ENCODE results near the gene EXOC7.

- TF ChIP-seq EP300 (IDR thresholded peaks at IDR 0.05): no peak
- no peak for TF ChIP-seq CTCF (IDR thresholded peaks at IDR 0.05)
- no peak for TF ChIP-seq POLR2A (IDR thresholded peaks at IDR 0.05)
Observed at GRCh38 chr17:76125391-76125675, 21.7 kb upstream of the EXOC7 start.

Measured in tibial nerve (tissue), 4 donors.